ENCODE results near the gene ZNF593. TPM values are rescaled to one million over a fixed set of nuclear protein-coding genes. Genes with fewer than 3 reads are reported as not detected.

ZNF593 gene
- total and polyA plus RNA-seq, 2 experiments from 2014 or later: 26.2 to 108 TPM

DNA sequence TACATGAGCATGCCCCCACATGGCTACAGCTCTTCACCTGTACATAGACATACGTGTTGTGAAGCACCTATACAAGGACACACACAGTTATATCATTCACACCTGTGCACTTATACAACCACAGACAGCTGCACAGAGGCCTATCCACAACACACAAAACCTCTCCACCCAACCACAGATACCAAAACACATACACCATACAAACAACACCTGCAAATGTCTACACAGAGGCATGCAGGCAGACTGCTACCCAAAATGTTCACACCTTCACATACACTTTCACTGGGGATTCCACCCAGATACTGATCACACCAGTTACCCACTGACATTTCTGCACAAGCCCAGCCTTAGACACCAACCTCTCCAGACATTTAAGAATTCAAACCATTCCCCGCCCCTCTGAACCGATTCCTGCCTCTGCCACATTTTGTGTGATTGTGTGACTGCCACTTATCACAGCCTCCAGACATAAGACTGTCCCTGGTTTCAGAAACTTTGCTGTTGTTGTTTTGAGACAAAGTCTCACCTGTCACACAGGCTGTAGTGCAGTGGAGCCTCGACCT is 2.9 kb upstream of the ZNF593 start (continued):
- no peak for TF ChIP-seq CREB1 (CRISPR knock-in tag; IDR thresholded peaks at IDR 0.05; ENCODE audit: low read depth)
- TF ChIP-seq ZNF114 (CRISPR knock-in tag; IDR thresholded peaks at IDR 0.05): no peak
- TF ChIP-seq, protein P1, sequence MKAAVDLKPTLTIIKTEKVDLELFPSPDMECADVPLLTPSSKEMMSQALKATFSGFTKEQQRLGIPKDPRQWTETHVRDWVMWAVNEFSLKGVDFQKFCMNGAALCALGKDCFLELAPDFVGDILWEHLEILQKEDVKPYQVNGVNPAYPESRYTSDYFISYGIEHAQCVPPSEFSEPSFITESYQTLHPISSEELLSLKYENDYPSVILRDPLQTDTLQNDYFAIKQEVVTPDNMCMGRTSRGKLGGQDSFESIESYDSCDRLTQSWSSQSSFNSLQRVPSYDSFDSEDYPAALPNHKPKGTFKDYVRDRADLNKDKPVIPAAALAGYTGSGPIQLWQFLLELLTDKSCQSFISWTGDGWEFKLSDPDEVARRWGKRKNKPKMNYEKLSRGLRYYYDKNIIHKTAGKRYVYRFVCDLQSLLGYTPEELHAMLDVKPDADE (IDR thresholded peaks at IDR 0.05): no peak
- TF ChIP-seq POLR2AphosphoS5 (IDR thresholded peaks at IDR 0.05; ENCODE audit: low read depth): no peak
- no peak for TF ChIP-seq ZNF331 (CRISPR knock-in tag; IDR thresholded peaks at IDR 0.05; ENCODE audit: low read depth)
- TF ChIP-seq STAT1 (IDR thresholded peaks at IDR 0.05; ENCODE audit: unreplicated experiment): no peak
- no peak for TF ChIP-seq EZH2phosphoT487 (IDR thresholded peaks at IDR 0.05; ENCODE audit: unreplicated experiment)
- TF ChIP-seq JUNB (IDR thresholded peaks at IDR 0.05; ENCODE audit: unreplicated experiment): no peak

DNA sequence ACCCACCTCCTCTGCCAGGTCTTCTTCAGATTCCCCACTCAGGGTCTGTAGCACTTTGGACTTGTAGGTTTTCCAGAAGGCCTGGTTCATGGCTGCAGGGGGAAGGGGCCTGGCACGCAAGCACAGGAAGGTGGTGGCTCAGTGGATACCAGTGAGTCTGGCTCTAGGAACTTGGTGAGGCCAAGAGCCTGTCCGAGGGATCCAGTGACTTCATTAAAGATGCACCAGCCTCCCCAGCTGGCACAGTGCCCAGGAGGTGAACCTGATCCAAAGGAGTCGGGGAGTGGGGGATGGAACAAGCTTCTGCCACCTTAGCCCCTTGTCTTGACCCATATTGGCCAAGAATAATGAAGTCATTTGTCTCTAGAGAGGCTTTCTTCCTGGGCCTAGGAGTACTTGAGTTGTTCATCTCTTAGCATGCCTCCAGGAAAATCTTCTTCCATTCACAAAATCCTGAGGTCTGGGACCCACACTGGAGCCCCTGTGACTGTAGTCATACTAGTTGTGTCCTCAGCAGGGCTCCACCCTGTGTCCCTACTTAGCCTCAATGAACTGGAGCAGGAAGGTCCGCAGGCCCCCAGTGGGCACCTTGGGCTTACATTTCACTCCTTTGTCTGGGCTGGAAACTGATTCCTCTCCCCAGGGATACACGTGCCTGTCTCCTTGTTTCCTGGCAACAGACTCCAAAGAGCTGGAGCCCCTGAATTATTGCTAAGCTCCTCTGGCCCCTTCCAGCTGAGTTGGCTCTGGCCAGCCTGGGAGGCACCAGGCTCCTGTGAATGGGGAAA is 1.1 kb upstream of the ZNF593 start, which contains the start of gene C1orf232:
Gene C1orf232 (minus strand): TSS at position 554 of the 788 bp plus-strand sequence. CDS start 464 bp downstream, at position 90.
- H3K79me2 ChIP-seq (replicated peaks; ENCODE audit: insufficient read depth): 0 out of 2 replicates have a peak, but pooled peaks cover 4% of the 10 kb centered on the region
- no peaks in the 10 kb centered on the region for H3K36me3 ChIP-seq (ENCODE audit: insufficient read depth)
- H3K4me3 ChIP-seq: peak within 1 kb of the TSS; percentile 94
- H4K20me1 ChIP-seq (replicated peaks; ENCODE audit: insufficient read depth): no peaks in the 10 kb centered on the region
- peak within 1 kb of the TSS; percentile 99 for H3K4me2 ChIP-seq
- Mint-ChIP-seq H3K27ac (peak within 1 kb of the TSS; percentile 84; the same call in 1 of the 2 replicates), H3K36me3 (ENCODE audit: low read depth) (no peaks in the 10 kb centered on the region; the same call in 2 of the 3 replicates), H3K4me3 (peak within 1 kb of the TSS; percentile 88), H3K9me3 (no peaks in the 10 kb centered on the region), H3K27me3 (ENCODE audit: insufficient read depth, low read depth, poor library complexity) (peaks cover 51% of the 10 kb centered on the region), H3K4me1 (peaks cover 25% of the 10 kb centered on the region)
- no peak for TF ChIP-seq STAT1 (IDR thresholded peaks at IDR 0.05; ENCODE audit: unreplicated experiment)
- TF ChIP-seq JUNB (IDR thresholded peaks at IDR 0.05; ENCODE audit: unreplicated experiment): no peak
- TF ChIP-seq NANOG (IDR thresholded peaks at IDR 0.05; ENCODE audit: borderline replicate concordance): no peak
- TF ChIP-seq, protein P2, sequence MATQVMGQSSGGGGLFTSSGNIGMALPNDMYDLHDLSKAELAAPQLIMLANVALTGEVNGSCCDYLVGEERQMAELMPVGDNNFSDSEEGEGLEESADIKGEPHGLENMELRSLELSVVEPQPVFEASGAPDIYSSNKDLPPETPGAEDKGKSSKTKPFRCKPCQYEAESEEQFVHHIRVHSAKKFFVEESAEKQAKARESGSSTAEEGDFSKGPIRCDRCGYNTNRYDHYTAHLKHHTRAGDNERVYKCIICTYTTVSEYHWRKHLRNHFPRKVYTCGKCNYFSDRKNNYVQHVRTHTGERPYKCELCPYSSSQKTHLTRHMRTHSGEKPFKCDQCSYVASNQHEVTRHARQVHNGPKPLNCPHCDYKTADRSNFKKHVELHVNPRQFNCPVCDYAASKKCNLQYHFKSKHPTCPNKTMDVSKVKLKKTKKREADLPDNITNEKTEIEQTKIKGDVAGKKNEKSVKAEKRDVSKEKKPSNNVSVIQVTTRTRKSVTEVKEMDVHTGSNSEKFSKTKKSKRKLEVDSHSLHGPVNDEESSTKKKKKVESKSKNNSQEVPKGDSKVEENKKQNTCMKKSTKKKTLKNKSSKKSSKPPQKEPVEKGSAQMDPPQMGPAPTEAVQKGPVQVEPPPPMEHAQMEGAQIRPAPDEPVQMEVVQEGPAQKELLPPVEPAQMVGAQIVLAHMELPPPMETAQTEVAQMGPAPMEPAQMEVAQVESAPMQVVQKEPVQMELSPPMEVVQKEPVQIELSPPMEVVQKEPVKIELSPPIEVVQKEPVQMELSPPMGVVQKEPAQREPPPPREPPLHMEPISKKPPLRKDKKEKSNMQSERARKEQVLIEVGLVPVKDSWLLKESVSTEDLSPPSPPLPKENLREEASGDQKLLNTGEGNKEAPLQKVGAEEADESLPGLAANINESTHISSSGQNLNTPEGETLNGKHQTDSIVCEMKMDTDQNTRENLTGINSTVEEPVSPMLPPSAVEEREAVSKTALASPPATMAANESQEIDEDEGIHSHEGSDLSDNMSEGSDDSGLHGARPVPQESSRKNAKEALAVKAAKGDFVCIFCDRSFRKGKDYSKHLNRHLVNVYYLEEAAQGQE (IDR thresholded peaks at IDR 0.05; ENCODE audit: unreplicated experiment): no peak
- TF ChIP-seq, protein P3, sequence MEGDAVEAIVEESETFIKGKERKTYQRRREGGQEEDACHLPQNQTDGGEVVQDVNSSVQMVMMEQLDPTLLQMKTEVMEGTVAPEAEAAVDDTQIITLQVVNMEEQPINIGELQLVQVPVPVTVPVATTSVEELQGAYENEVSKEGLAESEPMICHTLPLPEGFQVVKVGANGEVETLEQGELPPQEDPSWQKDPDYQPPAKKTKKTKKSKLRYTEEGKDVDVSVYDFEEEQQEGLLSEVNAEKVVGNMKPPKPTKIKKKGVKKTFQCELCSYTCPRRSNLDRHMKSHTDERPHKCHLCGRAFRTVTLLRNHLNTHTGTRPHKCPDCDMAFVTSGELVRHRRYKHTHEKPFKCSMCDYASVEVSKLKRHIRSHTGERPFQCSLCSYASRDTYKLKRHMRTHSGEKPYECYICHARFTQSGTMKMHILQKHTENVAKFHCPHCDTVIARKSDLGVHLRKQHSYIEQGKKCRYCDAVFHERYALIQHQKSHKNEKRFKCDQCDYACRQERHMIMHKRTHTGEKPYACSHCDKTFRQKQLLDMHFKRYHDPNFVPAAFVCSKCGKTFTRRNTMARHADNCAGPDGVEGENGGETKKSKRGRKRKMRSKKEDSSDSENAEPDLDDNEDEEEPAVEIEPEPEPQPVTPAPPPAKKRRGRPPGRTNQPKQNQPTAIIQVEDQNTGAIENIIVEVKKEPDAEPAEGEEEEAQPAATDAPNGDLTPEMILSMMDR (conservative IDR thresholded peaks at IDR 0.05; ENCODE audit: low read depth in 2 of 2): no peak
- no peak for TF ChIP-seq EZH2 (IDR thresholded peaks at IDR 0.05; ENCODE audit: low read depth, unreplicated experiment)
- no peak for TF ChIP-seq EZH2phosphoT487 (IDR thresholded peaks at IDR 0.05; ENCODE audit: unreplicated experiment)
- TF ChIP-seq, protein P1 (IDR thresholded peaks at IDR 0.05): no peak
- TF ChIP-seq ZNF331 (CRISPR knock-in tag; IDR thresholded peaks at IDR 0.05; ENCODE audit: low read depth): no peak
- no peak for DNase-seq (ENCODE audit: low spot score)
- no peak for ATAC-seq
- peak within 1 kb of the TSS; percentile 83 for H2AFZ ChIP-seq
- H3K27ac ChIP-seq (ENCODE audit: low read depth): no peak within 1 kb of the TSS
- peaks cover 38% of the 10 kb centered on the region for H3K27me3 ChIP-seq (ENCODE audit: insufficient read depth)
- H3K4me1 ChIP-seq (ENCODE audit: insufficient read depth): peaks cover 20% of the 10 kb centered on the region
- H3F3A ChIP-seq (replicated peaks; ENCODE audit: low read depth): peaks cover 4% of the 10 kb centered on the region; the same call in 1 of the 2 replicates
- no peaks in the 10 kb centered on the region for H3K9me2 ChIP-seq (ENCODE audit: insufficient read depth)
